Testis (tissue), 3 donors: ENCODE results near the gene SMIM17. TPM values are rescaled to one million over a fixed set of nuclear protein-coding genes. Genes with fewer than 3 reads are reported as not detected.

ENCODE experiments used
- DNase-seq: peaks from one replicate; pipeline ENCODE4 v3.0.0-alpha.2; 2019
- H3K27ac ChIP-seq, 2 donors: fragments of 200-600 bp; sonication (generic); one replicate each; pipeline ENCODE4 v1.5.1; 2019
- H3K27me3 ChIP-seq: fragments of 200-600 bp; sonication (generic); one replicate; pipeline ENCODE4 v1.5.1; 2019
- H3K36me3 ChIP-seq: fragments of 200-600 bp; sonication (generic); one replicate; pipeline ENCODE4 v1.5.1; 2017; ENCODE audit warnings: low read depth; ENCODE audit errors: missing control alignments
- H3K4me1 ChIP-seq: fragments of 200-600 bp; sonication (generic); one replicate; pipeline ENCODE4 v1.5.1; 2019
- H3K4me3 ChIP-seq, 2 donors: fragments of 200-600 bp; sonication (generic); one replicate each; pipeline ENCODE4 v1.5.1; 2017 to 2019
- H3K9me3 ChIP-seq: fragments of 200-600 bp; sonication (generic); one replicate; pipeline ENCODE4 v1.5.1; 2017
- CTCF ChIP-seq, 3 experiments: fragments of 450-650 bp in 2 of 3; fragments of 200-600 bp in 1 of 3; sonication (generic) in 1 of 3; IDR thresholded peaks; one replicate each; pipeline ENCODE4 v1.5.1; 2016 to 2019; ENCODE audit warnings: antibody characterized with exemption in 3 of 3, mild to moderate bottlenecking in 2 of 3, moderate library complexity in 1 of 3
- POLR2A ChIP-seq: fragments of 450-650 bp; IDR thresholded peaks from one replicate; pipeline ENCODE4 v1.6.1; 2017; ENCODE audit warnings: antibody characterized with exemption, mild to moderate bottlenecking, moderate library complexity
- WGBS, 2 donors: methylation state at CpG; one replicate each; pipeline ENCODE4 v1.1.5; 2018; 5-methylcytosine and 5-hydroxymethylcytosine counted together
- intact Hi-C: fragments of 100-400 bp; cut with DNase I; formaldehyde crosslinking; loops from one replicate; pipeline ENCODE4 v1.15.1; 2023; ENCODE audit warnings: low total_unique reads
- polyA plus RNA-seq: library from polyadenylated mRNA; stranded (reverse); fragments of 350-450 nt; fragmentation: Illumina TruSeq; extraction: RNeasy Lipid Tissue Mini Kit (QIAGEN cat#74804); gene quantifications from one replicate; pipeline ENCODE4 v1.2.3, GENCODE V29; 2014; ENCODE audit warnings: low read depth, low replicate concordance; ENCODE audit not compliant: insufficient read depth
- total RNA-seq, 2 donors: library from RNA; depleted of rRNA; stranded (reverse); fragments of >200 nt; gene quantifications; one replicate each; pipeline ENCODE4 v1.2.3, GENCODE V29; 2016

SMIM17 gene
- total and polyA plus RNA-seq, 3 donors from 2014 or later = 0.25 to 1.3 (median 0.79) TPM

GRCh38 chr19:56639217-56639616 lies 3.7 kb upstream of the SMIM17 start:
- H3K4me3 ChIP-seq = no peak overlapping the region
- intact Hi-C loops = no loop called here
- H3K27ac ChIP-seq = no peak overlapping the region
- no peak for DNase-seq
- no peaks in the 10 kb centered on the region for H3K4me1 ChIP-seq
- TF ChIP-seq CTCF (IDR thresholded peaks at IDR 0.05) (no peak), POLR2A (no peak)
- H3K9me3 ChIP-seq = no peaks in the 10 kb centered on the region
- WGBS, 2 donors = 24 to 30% methylated on average over 7 of the region's 7 CpGs
- no peaks in the 10 kb centered on the region for H3K27me3 ChIP-seq
- H3K36me3 ChIP-seq = no peaks in the 10 kb centered on the region

GRCh38 chr19:56643460-56643955 lies 549 bp downstream of the SMIM17 start:
- Histone ChIP-seq H3K36me3 (no peaks in the 10 kb centered on the region), H3K4me3 (peak overlapping the region in 1 of 2 donors; percentile 24), H3K9me3 (no peaks in the 10 kb centered on the region), H3K27ac (no peak overlapping the region), H3K27me3 (no peaks in the 10 kb centered on the region), H3K4me1 (no peaks in the 10 kb centered on the region)
- TF ChIP-seq POLR2A (no peak), CTCF (IDR thresholded peaks at IDR 0.05) (no peak)
- WGBS, 2 donors = 4 to 12% methylated on average over 14 to 25 of the region's 25 CpGs
- intact Hi-C loops = no loop called here
- no peak for DNase-seq

GRCh38 chr19:56654151-56654550 lies 11.2 kb downstream of the SMIM17 start:
- WGBS, 2 donors = 76 to 81% methylated on average over 3 of the region's 3 CpGs
- Histone ChIP-seq H3K4me1 (no peaks in the 10 kb centered on the region), H3K27me3 (no peaks in the 10 kb centered on the region), H3K9me3 (no peaks in the 10 kb centered on the region), H3K27ac (no peak overlapping the region), H3K36me3 (no peaks in the 10 kb centered on the region), H3K4me3 (no peak overlapping the region)
- intact Hi-C loops = no loop called here
- TF ChIP-seq CTCF (IDR thresholded peaks at IDR 0.05) (no peak), POLR2A (no peak)
- DNase-seq = no peak

GRCh38 chr19:56660381-56661107 lies 17.6 kb downstream of the SMIM17 start:
- H3K4me1 ChIP-seq = no peaks in the 10 kb centered on the region
- H3K27ac ChIP-seq = no peak overlapping the region
- TF ChIP-seq CTCF (IDR thresholded peaks at IDR 0.05) (peak in 2 of 3 experiments; percentile 20 to 27), POLR2A (no peak)
- no peaks in the 10 kb centered on the region for H3K9me3 ChIP-seq
- intact Hi-C loops = no loop called here
- H3K27me3 ChIP-seq = no peaks in the 10 kb centered on the region
- peak overlapping the region; percentile 26 to 50 for H3K4me3 ChIP-seq
- DNase-seq = peak; percentile 73
- 10% methylated on average over 22 to 25 of the region's 32 CpGs for WGBS, 2 donors
- no peaks in the 10 kb centered on the region for H3K36me3 ChIP-seq

- H3K27me3 ChIP-seq = no peaks in the 10 kb centered on the region
- H3K4me1 ChIP-seq = no peaks in the 10 kb centered on the region
- peak overlapping the region; percentile 26 to 50 for H3K4me3 ChIP-seq
- H3K9me3 ChIP-seq = no peaks in the 10 kb centered on the region
- intact Hi-C loops = no loop called here
- no peak overlapping the region for H3K27ac ChIP-seq
- WGBS, 2 donors = 72 to 79% methylated on average over 2 to 3 of the region's 3 CpGs
- TF ChIP-seq POLR2A = no peak
- DNase-seq = no peak
- no peaks in the 10 kb centered on the region for H3K36me3 ChIP-seq
Observed at GRCh38 chr19:56661248-56661647, 18.3 kb downstream of the SMIM17 start.
